Activated CD4-positive, alpha-beta T cell treated with anti-CD3 and anti-CD28 coated beads, Interleukin-2, amount 10 ng/mL, durations not matched to agents 24 days and 14 days (primary cell): ENCODE data around the gene DGUOK. TPM values are rescaled to one million over a fixed set of nuclear protein-coding genes. Genes with fewer than 3 reads are reported as not detected.
"Not testable (repeated sequence)": the region's sequence is repeated elsewhere in the genome, so short reads cannot be mapped to it uniquely, and the experiment has no call there.

Experiments used
- DNase-seq: peaks from one replicate; pipeline ENCODE4 v3.0.0; 2022
- H3K27ac Mint-ChIP-seq: one replicate; pipeline ENCODE4 v1.8.0; 2022; ENCODE audit warnings: mild to moderate bottlenecking, mixed read lengths
- H3K27me3 Mint-ChIP-seq: one replicate; pipeline ENCODE4 v1.8.0; 2022; ENCODE audit warnings: mixed read lengths
- H3K36me3 Mint-ChIP-seq: one replicate; pipeline ENCODE4 v1.8.0; 2022; ENCODE audit warnings: low read depth, mild to moderate bottlenecking, mixed read lengths
- H3K4me1 Mint-ChIP-seq: one replicate; pipeline ENCODE4 v1.8.0; 2021; ENCODE audit warnings: mixed read lengths
- H3K4me3 Mint-ChIP-seq: one replicate; pipeline ENCODE4 v1.8.0; 2022; ENCODE audit warnings: mild to moderate bottlenecking, moderate library complexity, mixed read lengths
- H3K9me3 Mint-ChIP-seq: one replicate; pipeline ENCODE4 v1.8.0; 2021; ENCODE audit warnings: mixed read lengths
- intact Hi-C: fragments of 100-400 bp; cut with micrococcal nuclease; formaldehyde crosslinking; loops from one replicate; pipeline ENCODE4 v1.15.1; 2023
- total RNA-seq: library from RNA; stranded (reverse); gene quantifications from 2 replicates; pipeline ENCODE4 v1.2.3, GENCODE V29; 2022

The DGUOK gene
- total RNA-seq: 88.9 and 94.9 TPM in 2 replicates

DNA sequence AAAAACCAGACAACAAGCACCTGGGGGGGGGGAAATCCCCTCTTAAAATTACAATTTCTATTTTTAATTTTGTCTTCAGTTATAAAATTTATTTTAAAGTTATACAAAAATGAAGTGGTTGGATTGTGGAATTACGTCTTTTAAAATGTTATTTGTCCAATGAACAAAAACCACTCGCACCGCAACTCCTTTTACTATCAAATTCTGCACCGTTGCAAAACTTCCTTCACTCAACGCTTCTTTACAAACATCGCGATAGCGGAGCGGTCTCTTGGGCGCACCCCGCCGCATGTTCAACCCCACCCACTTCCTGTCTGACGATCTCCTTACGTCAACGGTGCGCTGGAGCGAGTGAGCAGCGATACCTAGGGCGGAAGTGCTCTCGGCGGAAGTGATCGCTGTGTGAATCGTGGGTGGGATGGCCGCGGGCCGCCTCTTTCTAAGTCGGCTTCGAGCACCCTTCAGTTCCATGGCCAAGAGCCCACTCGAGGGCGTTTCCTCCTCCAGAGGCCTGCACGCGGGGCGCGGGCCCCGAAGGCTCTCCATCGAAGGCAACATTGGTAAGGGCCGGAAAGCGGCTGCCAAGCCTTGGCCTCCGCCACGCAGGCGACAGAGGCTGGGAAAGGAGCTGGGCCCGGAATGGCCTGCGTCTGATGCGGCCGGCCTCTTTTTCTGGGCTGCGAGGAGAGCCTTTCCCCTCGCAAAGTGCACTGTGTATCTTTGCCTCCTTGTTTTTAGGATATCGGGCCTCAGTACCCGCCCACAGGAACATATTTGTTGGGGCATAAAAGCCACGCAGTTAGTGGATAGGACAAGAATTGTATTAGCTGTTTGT is at the start of gene DGUOK:
Gene DGUOK (plus strand): TSS at position 388 of the 835 bp plus-strand sequence. CDS start 31 bp downstream, at position 419.
- H3K36me3 Mint-ChIP-seq: peaks cover 32% of the 10 kb centered on the region
- H3K4me1 Mint-ChIP-seq: peaks cover 50% of the 10 kb centered on the region
- H3K9me3 Mint-ChIP-seq: peaks cover 3% of the 10 kb centered on the region
- H3K27me3 Mint-ChIP-seq: no peaks in the 10 kb centered on the region
- H3K27ac Mint-ChIP-seq: peak within 1 kb of the TSS; percentile 96
- intact Hi-C loops: loop anchor here (1.0 to 5.0 kb wide), 8 partner anchors 18 to 271 kb away; partner anchors contain the start of genes MTHFD2 and TPRKB
- DNase-seq: peak; percentile 99
- peak within 1 kb of the TSS; percentile 93 for H3K4me3 Mint-ChIP-seq

DNA sequence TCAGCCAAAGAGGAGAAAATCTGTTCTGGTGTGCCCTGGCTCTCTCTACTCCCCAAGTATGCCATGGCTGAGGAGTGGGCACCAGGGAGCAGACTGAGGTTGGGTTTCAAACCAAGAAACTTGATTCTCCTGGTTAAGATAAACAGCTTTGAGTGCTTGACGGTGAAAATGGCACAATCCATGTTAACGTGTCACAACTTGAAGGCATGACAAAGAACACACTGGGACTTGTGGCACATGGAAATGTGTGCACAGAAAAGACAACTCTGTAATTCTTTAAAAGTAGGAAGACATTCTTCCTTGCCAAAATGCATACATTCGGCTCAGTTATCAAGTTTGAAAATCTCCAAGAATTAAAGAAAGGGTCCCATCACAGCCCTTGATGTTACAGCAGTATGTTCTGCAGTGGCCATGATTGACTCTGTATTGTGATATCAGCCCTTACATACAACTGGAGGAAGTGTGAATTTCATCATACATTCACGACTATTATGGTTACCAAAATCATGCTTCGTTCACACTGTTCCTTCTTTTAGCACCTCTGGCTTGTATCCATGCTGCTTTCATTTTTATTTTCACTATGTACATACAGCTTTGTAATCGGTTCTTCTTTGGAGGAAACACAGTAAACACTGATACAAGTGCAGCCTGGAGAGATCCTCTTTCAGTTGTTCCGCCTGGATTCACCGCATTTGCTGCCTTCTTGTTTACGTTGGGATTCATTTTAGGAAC is 49.4 kb upstream of the DGUOK start:
- Mint-ChIP-seq H3K4me3 (no peak overlapping the region), H3K4me1 (peaks cover 6% of the 10 kb centered on the region), H3K27me3 (peaks cover 5% of the 10 kb centered on the region), H3K27ac (no peak overlapping the region), H3K36me3 (peaks cover 7% of the 10 kb centered on the region), H3K9me3 (no peaks in the 10 kb centered on the region)
- no peak for DNase-seq
- intact Hi-C loops: no loop called here

DNA sequence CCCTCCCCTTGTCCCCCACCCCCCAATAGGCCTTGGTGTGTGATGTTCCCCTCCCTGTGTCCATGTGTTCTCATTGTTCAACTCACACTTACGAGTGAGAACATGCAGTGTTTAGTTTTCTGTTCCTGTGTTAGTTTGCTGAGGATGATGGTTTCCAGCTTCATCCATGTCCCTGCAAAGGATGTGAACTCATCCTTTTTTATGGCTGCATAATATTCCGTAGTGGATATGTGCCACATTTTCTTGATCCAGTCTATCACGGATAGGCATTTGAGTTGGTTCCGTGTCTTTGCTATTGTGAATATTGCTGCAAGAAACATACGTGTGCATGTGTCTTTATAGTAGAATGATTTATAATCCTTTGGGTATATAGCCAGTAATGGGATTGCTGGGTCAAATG is 48.7 kb upstream of the DGUOK start:
- intact Hi-C loops, H3K27ac Mint-ChIP-seq, H3K9me3 Mint-ChIP-seq, H3K36me3 Mint-ChIP-seq, H3K27me3 Mint-ChIP-seq, DNase-seq, H3K4me3 Mint-ChIP-seq, H3K4me1 Mint-ChIP-seq: not testable (repeated sequence)

DNA sequence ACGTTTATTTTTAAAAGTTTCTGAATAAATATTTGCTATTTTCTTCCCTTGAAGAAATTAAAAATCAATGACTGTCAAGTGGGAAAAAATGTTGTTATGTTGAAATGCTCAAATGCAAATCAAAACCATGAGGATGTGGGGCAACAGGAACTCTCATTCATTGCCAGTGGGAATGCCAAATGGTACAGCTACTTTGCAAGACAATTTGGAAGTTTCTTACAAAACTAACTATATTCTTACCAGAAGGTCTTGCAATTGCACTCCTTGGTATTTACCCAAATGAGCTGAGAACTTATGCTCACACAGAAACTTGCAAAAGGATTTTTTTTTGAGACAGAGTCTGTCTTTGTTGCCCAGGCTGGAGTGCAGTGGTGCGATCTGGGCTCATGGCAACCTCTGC is 41.3 kb upstream of the DGUOK start:
- peaks cover 7% of the 10 kb centered on the region for H3K27me3 Mint-ChIP-seq
- peaks cover 24% of the 10 kb centered on the region for H3K4me1 Mint-ChIP-seq

DNA sequence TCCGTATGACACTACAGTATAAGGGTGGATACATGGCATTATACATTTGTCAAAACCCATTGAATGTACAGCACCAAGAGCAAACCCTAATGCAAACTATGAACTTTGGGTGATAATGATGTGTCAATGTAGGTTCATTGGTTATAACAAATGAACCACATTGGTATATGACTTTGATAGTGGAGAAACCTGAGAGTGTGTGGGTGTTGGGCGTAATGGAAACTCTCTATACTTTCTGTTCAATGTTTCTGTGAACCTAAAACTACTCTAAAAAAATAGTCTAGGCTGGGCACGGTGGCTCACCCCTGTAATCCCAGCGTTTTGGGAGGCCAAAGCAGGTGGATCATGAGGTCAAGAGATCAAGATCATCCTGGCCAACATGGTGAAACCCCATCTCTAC is 40.3 kb upstream of the DGUOK start:
- Mint-ChIP-seq H3K4me1 (peaks cover 24% of the 10 kb centered on the region), H3K4me3 (peak overlapping the region; percentile 12), H3K27ac (peak overlapping the region; percentile 82), H3K9me3 (peaks cover 13% of the 10 kb centered on the region), H3K27me3 (peaks cover 3% of the 10 kb centered on the region), H3K36me3 (no peaks in the 10 kb centered on the region)
- intact Hi-C loops: loop anchor here (1.0 to 2.0 kb wide), 6 partner anchors 10 to 93 kb away; partner anchors contain the start of gene DGUOK
- no peak for DNase-seq

More for the DNA sequence above, 41.3 kb upstream of the DGUOK start:
- no peak for DNase-seq
- no peak overlapping the region for H3K27ac Mint-ChIP-seq
- H3K4me3 Mint-ChIP-seq: no peak overlapping the region
- peaks cover 13% of the 10 kb centered on the region for H3K9me3 Mint-ChIP-seq
- H3K36me3 Mint-ChIP-seq: no peaks in the 10 kb centered on the region
- intact Hi-C loops: no loop called here

DNA sequence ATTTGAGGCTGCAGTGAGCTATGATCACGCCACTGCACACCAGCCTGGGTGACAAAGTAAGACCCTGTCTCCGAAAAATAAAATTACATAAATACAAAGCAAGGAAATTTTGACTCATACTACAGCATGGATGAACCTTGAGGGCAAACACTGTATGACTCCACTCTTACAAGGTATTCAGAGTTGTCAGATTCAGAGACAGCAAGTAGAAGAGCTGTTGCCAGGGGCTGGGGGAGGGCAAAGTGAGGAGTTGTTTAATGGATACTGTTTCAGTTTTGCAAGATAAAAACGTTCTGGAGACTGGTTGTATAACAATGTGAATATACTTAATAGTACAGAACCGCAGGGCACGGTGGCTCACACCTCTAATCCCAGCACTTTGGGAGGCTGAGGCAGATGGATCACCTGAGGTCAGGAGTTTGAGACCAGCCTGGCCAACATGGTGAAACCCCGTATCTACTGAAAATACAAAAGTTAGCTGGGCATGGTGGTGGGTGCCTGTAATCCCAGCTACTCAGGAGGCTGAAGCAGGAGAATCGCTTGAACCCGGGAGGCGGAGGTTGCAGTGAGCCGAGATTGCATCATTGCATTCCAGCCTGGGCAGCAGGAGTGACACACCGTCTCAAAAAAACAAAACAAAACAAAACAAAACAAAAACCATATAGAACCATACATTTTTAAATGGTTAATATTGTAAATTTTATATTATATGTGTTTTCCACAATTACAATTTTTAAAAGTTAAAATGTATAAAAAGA is 38.9 kb upstream of the DGUOK start:
- H3K4me3 Mint-ChIP-seq, H3K36me3 Mint-ChIP-seq, H3K27me3 Mint-ChIP-seq, DNase-seq: not testable (repeated sequence)
- Mint-ChIP-seq H3K4me1 (peaks cover 24% of the 10 kb centered on the region), H3K9me3 (peaks cover 13% of the 10 kb centered on the region), H3K27ac (peak overlapping the region; percentile 53)
- intact Hi-C loops: loop anchor here (2.0 kb wide), 2 partner anchors 39 to 57 kb away; partner anchors contain the start of gene DGUOK

DNA sequence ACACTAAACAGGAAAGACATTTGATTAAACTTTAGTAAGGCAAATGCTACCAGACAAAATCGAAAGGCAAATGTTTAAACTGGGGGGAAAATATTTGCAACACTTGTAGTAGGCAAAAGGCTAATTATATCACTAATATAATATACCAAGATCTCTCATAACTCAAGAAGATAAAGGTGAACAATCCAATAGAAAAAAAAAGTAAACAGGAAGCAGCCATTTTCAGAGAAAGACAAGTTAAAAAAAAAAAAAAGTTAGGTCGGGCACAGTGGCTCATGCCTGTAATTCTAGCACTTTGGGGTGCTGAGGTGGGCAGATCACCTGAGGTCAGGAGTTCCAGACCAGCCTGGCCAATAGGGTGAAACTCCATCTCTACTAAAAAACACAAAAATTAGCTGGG is 38.3 kb upstream of the DGUOK start:
- no peak for DNase-seq
- no peak overlapping the region for H3K4me3 Mint-ChIP-seq
- peaks cover 25% of the 10 kb centered on the region for H3K4me1 Mint-ChIP-seq
- peaks cover 13% of the 10 kb centered on the region for H3K9me3 Mint-ChIP-seq
- intact Hi-C loops: no loop called here
- peak overlapping the region; percentile 37 for H3K27ac Mint-ChIP-seq
- no peaks in the 10 kb centered on the region for H3K27me3 Mint-ChIP-seq
- no peaks in the 10 kb centered on the region for H3K36me3 Mint-ChIP-seq

DNA sequence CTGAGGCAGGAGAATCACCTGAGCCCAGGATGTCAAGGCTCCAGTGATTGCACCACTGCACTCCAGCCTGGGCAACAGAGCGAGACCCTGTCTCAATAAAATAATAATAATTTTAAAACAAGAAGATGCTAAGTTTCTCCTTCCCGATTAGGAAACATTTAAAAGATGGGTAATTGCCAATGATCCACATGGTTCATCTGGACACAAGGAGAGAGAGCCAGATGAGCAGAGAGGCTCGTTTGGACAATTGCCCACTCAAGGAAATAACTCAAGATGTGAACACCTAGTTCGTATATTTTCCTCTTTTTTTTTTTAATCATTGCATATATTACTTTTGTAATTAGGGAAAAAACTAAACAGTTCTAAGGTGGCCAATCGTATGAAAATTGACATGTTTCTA is 37.5 kb upstream of the DGUOK start:
- no peak for DNase-seq
- peaks cover 13% of the 10 kb centered on the region for H3K9me3 Mint-ChIP-seq
- intact Hi-C loops: no loop called here
- no peak overlapping the region for H3K27ac Mint-ChIP-seq
- no peak overlapping the region for H3K4me3 Mint-ChIP-seq
- no peaks in the 10 kb centered on the region for H3K27me3 Mint-ChIP-seq
- peaks cover 32% of the 10 kb centered on the region for H3K4me1 Mint-ChIP-seq
- H3K36me3 Mint-ChIP-seq: no peaks in the 10 kb centered on the region

DNA sequence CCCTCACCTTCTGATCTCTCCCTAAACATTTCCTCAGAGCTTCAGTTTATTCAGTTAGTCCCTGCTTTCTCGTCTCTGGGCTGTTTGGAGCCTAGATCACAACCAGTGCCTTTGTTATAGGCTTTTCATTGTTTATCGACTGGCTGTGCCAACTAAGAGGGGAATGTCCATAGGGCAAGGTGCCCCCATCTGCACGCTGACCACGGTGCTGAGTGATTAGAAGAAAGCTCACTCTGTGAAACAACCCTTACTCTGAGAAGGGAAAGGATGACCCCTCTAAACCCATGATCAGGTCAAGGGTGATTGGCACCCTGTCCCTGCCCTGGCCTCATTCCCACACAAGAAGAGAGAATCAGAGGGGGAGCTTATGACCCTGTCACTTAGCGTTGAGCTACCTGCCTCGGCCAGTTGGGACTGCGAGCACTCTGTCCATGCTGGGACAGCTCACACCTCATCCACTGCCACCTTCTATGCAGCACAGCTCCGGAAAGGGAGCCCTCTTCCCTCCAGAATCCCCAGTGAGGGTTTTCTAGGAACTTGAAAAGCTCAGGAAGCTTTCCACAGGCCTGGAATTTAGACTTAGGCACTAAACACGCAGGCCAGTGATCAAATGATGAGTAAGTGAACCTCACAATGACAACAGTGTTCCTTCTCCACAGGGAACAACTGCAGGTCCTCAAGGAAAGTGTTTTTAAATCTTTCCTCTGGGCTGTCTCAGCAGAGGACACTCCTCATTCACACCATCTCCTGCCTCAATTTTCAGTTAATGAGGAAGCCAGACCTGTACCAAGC is 36.2 kb upstream of the DGUOK start:
- Mint-ChIP-seq H3K27me3 (no peaks in the 10 kb centered on the region), H3K27ac (no peak overlapping the region), H3K36me3 (no peaks in the 10 kb centered on the region), H3K4me1 (peaks cover 41% of the 10 kb centered on the region), H3K4me3 (no peak overlapping the region), H3K9me3 (peaks cover 13% of the 10 kb centered on the region)
- intact Hi-C loops: no loop called here
- no peak for DNase-seq

DNA sequence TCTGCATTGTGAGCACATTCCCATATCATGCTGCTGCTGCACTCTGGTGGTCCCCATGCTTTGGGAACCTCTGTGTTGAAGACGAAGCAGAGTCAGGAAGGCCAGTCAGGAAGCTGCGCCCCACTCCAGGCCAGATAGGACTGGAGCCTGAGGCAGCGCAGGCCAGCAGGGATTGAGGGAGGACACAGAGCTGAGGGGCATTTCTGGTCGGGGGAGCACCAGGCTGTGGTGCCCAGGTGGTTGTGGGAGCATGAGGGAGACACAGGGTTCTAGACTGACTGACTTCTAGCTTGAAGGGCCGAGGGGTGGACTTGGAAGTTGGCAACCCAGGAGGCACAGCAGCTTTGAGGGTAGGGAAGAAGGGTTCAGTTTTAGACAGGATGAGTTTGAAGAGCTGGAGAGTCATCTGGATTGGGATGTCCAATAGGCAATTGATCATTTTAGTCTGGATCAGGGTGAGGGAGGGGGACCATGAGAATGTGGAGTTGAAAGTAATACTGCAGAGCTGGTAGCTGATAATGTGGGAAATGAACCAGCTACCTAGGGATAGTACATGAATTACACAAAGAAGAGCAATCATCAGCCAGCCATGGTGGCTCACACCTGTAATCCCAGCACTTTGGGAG is 35.3 kb upstream of the DGUOK start:
- no peak overlapping the region for H3K27ac Mint-ChIP-seq
- H3K9me3 Mint-ChIP-seq: peaks cover 7% of the 10 kb centered on the region
- H3K36me3 Mint-ChIP-seq: no peaks in the 10 kb centered on the region
- H3K4me1 Mint-ChIP-seq: peaks cover 36% of the 10 kb centered on the region
- no peak for DNase-seq
- H3K27me3 Mint-ChIP-seq: no peaks in the 10 kb centered on the region
- intact Hi-C loops: no loop called here
- no peak overlapping the region for H3K4me3 Mint-ChIP-seq

DNA sequence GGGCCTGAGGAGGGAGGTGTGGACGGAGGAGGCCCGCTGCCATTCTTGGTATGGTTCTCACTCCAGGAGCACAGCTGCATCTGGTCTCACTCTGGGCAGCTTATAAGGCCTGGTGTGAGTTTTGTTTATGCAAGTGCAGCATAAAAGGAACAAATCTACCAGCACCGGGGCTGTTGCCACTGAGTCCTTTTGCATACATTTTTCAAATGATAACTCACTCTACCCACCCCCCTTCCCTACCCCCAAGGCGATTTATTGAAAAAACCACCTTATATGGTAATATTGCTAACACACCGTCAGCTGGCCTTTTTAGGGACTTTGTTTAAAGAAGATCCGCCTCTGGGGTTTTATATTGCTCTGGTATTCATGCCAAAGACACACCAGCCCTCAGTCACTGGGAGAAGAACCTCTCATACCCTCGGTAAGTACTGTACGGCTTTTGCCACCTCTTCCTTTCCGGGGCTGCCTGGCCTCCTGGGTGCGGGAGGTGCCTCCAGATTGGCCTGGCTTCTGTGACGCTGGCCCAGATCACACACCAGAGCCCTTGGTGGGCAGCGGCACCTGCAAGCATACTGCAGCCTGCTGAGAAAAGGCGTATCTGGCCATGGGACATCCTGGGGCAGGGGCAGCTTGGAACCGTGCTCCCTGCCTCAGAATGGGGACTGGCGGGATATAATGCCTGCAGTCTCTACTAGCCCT is 33.9 kb upstream of the DGUOK start, which contains the start of gene ACTG2:
Gene ACTG2 (plus strand): TSS at position 378 of the 699 bp plus-strand sequence. CDS start 8,304 bp downstream, outside the sequence.
- no peaks in the 10 kb centered on the region for H3K27me3 Mint-ChIP-seq
- H3K27ac Mint-ChIP-seq: peak within 1 kb of the TSS; percentile 59
- no peaks in the 10 kb centered on the region for H3K9me3 Mint-ChIP-seq
- no peaks in the 10 kb centered on the region for H3K36me3 Mint-ChIP-seq
- H3K4me3 Mint-ChIP-seq: no peak within 1 kb of the TSS
- no peak for DNase-seq
- intact Hi-C loops: no loop called here
- H3K4me1 Mint-ChIP-seq: peaks cover 40% of the 10 kb centered on the region

DNA sequence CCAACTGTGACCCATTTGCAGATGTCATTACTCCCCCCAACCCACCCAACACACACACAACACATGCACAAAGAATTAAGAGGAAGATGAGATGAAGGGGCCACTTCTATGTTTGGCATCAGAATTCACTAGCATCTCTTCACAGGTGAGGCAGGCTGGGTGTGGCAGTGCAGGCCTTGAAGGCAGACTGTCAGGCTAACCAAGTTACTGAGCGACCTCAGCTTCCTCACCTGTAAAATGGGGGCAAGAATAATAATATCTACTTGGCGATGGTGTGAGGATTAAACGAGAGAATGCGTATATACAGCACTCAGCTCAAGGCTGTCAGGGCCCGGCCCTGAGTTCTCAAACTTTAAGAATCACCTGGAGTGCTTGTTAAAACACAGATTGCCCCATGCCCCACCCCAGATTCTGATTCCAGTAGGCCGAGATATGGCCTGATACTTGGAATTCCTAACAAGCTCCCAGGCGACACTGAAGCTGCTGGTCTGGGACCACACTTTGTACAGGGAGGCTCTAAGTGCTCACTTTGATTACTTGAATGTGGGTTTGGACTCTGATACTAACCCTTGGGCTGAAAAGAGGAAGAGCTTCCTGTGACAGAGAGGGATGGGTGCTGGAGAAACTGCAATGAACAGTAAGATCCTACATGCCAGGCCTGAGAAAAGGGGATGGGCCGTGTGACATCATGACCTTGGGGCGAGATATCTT is 32.8 kb upstream of the DGUOK start:
- Mint-ChIP-seq H3K4me3 (no peak overlapping the region), H3K36me3 (no peaks in the 10 kb centered on the region), H3K9me3 (no peaks in the 10 kb centered on the region), H3K4me1 (peaks cover 35% of the 10 kb centered on the region), H3K27ac (peak overlapping the region; percentile 59), H3K27me3 (no peaks in the 10 kb centered on the region)
- intact Hi-C loops: no loop called here
- DNase-seq: no peak
